IMR-90 (cell line): Measurements from ENCODE around the gene CEP170. TPM values are rescaled to one million over a fixed set of nuclear protein-coding genes. Genes with fewer than 3 reads are reported as not detected.

Source experiments
- ATAC-seq: fragments of 200-7000 bp; cut with Tn5 transposase; 2 replicates; pipeline ENCODE4 v1.9.1; 2020; ENCODE audit warnings: low read depth, mild to moderate bottlenecking, moderate library complexity
- BruUV-seq: library from RNA; stranded (reverse); fragments of 400-500 nt; replicated peaks from 2 replicates; lab custom pipeline; 2021; lab: Mats Ljungman, UMichigan
- CTCF ChIA-PET: fragments of 300-600 bp; formaldehyde crosslinking; extraction: SDS; loops from one replicate; lab custom pipeline; 2021; ENCODE audit warnings: antibody characterized with exemption; lab: Yijun Ruan, JAX
- POLR2A ChIA-PET: fragments of 300-600 bp; sonication (Branson Sonifier 250); formaldehyde crosslinking; loops from one replicate; lab custom pipeline; 2022; ENCODE audit warnings: antibody characterized with exemption; ENCODE audit not compliant: unreplicated experiment; lab: Charles Lee
- DNase-seq: peaks from one replicate; pipeline ENCODE4 v3.0.0; 2013
- H2AFZ ChIP-seq: replicated peaks from 2 replicates; pipeline ENCODE3; 2013; ENCODE audit warnings: low read length, mild to moderate bottlenecking; ENCODE audit not compliant: poor library complexity
- H2AK5ac ChIP-seq: 2 replicates; pipeline ENCODE4 v1.6.1; 2013; ENCODE audit warnings: low read depth, low read length, inconsistent platforms
- H2AK9ac ChIP-seq: replicated peaks from 2 replicates; pipeline ENCODE3; 2013; ENCODE audit warnings: mild to moderate bottlenecking, low read depth, low read length, moderate library complexity; ENCODE audit not compliant: poor library complexity
- H2BK120ac ChIP-seq: 2 replicates; pipeline ENCODE4 v1.6.1; 2013; ENCODE audit warnings: low read depth, low read length, inconsistent platforms
- H2BK15ac ChIP-seq: 3 replicates; pipeline ENCODE4 v1.6.1; 2013; ENCODE audit warnings: low read depth, low read length, inconsistent platforms
- H2BK20ac ChIP-seq: 2 replicates; pipeline ENCODE4 v1.6.1; 2013; ENCODE audit warnings: low read depth, mild to moderate bottlenecking, inconsistent platforms, low read length, moderate library complexity
- H2BK5ac ChIP-seq: 2 replicates; pipeline ENCODE4 v1.6.1; 2013; ENCODE audit warnings: mild to moderate bottlenecking, low read depth, low read length, inconsistent platforms; ENCODE audit not compliant: poor library complexity, severe bottlenecking
- H3K14ac ChIP-seq: replicated peaks from 2 replicates; pipeline ENCODE4 v1.6.1; 2013; ENCODE audit warnings: low read depth, low read length, inconsistent platforms
- H3K18ac ChIP-seq: 2 replicates; pipeline ENCODE4 v1.6.1; 2013; ENCODE audit warnings: low read depth, low read length, control low read depth
- H3K23ac ChIP-seq: 2 replicates; pipeline ENCODE4 v1.6.1; 2013; ENCODE audit warnings: low read depth, low read length, inconsistent platforms
- H3K27ac ChIP-seq: 2 replicates; pipeline ENCODE4 v1.5.1; 2013; ENCODE audit warnings: mild to moderate bottlenecking, control low read depth, low read length; ENCODE audit not compliant: insufficient read depth
- H3K27me3 ChIP-seq: 2 replicates; pipeline ENCODE4 v1.6.1; 2013; ENCODE audit warnings: low read length; ENCODE audit not compliant: control insufficient read depth, insufficient read depth
- H3K36me3 ChIP-seq: 2 replicates; pipeline ENCODE4 v1.6.1; 2013; ENCODE audit warnings: low read length, mixed read lengths; ENCODE audit not compliant: control insufficient read depth, insufficient read depth
- H3K4ac ChIP-seq: 2 replicates; pipeline ENCODE4 v1.6.1; 2013; ENCODE audit warnings: low read depth, low read length, inconsistent platforms
- H3K4me1 ChIP-seq: 2 replicates; pipeline ENCODE4 v1.6.1; 2013; ENCODE audit warnings: low read length, mixed read lengths; ENCODE audit not compliant: control insufficient read depth, insufficient read depth
- H3K4me2 ChIP-seq: 2 replicates; pipeline ENCODE4 v1.6.1; 2013; ENCODE audit warnings: low read depth, mild to moderate bottlenecking, control low read depth, low read length, moderate library complexity
- H3K4me3 ChIP-seq: 2 replicates; pipeline ENCODE4 v1.5.1; 2013; ENCODE audit warnings: low read depth, mild to moderate bottlenecking, control low read depth, low read length, moderate library complexity; ENCODE audit not compliant: insufficient read depth
- H3K56ac ChIP-seq: 2 replicates; pipeline ENCODE4 v1.6.1; 2013; ENCODE audit warnings: low read length, inconsistent platforms; ENCODE audit not compliant: insufficient read depth; ENCODE audit errors: extremely low read depth
- H3K79me1 ChIP-seq, 2 experiments: 2 replicates each; pipeline ENCODE4 v1.6.1; 2013; ENCODE audit warnings: low read length in 2 of 2, inconsistent platforms in 1 of 2, low read depth in 1 of 2
- H3K9ac ChIP-seq: 2 replicates; pipeline ENCODE4 v1.6.1; 2013; ENCODE audit warnings: low read depth, low read length, control low read depth
- H3K9me1 ChIP-seq: 2 replicates; pipeline ENCODE4 v1.6.1; 2013; ENCODE audit warnings: low read length, inconsistent platforms; ENCODE audit not compliant: insufficient read depth
- H3K9me3 ChIP-seq: 2 replicates; pipeline ENCODE4 v1.6.1; 2013; ENCODE audit warnings: low read length; ENCODE audit not compliant: control insufficient read depth, insufficient read depth
- H4K20me1 ChIP-seq: 2 replicates; pipeline ENCODE4 v1.6.1; 2013; ENCODE audit warnings: low read length, inconsistent platforms; ENCODE audit not compliant: insufficient read depth
- H4K5ac ChIP-seq: 2 replicates; pipeline ENCODE4 v1.6.1; 2013; ENCODE audit warnings: mild to moderate bottlenecking, low read depth, low read length, control low read depth
- H4K8ac ChIP-seq, 2 experiments: 2 replicates each; pipeline ENCODE4 v1.6.1; 2013; ENCODE audit warnings: low read depth in 2 of 2, low read length in 2 of 2, control low read depth in 1 of 2, inconsistent platforms in 1 of 2
- H4K91ac ChIP-seq: 2 replicates; pipeline ENCODE4 v1.6.1; 2013; ENCODE audit warnings: low read depth, low read length, inconsistent platforms; ENCODE audit not compliant: insufficient read depth
- BHLHE40 ChIP-seq: fragments of 150-350 bp; IDR thresholded peaks from 2 replicates; pipeline ENCODE4 v1.6.1; 2016; ENCODE audit warnings: mild to moderate bottlenecking, low read depth, low read length
- CEBPB ChIP-seq: IDR thresholded peaks from 2 replicates; pipeline ENCODE4 v1.6.1; 2012; ENCODE audit warnings: low read depth, low read length, improper control_type of control experiment
- CHD1 ChIP-seq: IDR thresholded peaks from 2 replicates; pipeline ENCODE4 v1.6.1; 2012; ENCODE audit warnings: low read depth, low read length, improper control_type of control experiment
- CTCF ChIP-seq: conservative IDR thresholded peaks from 2 replicates; pipeline ENCODE4 v1.5.1; 2012; ENCODE audit warnings: mild to moderate bottlenecking, low read depth, low read length, improper control_type of control experiment
- FOS ChIP-seq: fragments of 150-350 bp; IDR thresholded peaks from 2 replicates; pipeline ENCODE4 v1.6.1; 2016; ENCODE audit warnings: low read depth, low read length
- MAFK ChIP-seq: IDR thresholded peaks from 2 replicates; pipeline ENCODE4 v1.6.1; 2012; ENCODE audit warnings: low read depth, low read length, improper control_type of control experiment
- MAZ ChIP-seq: IDR thresholded peaks from 2 replicates; pipeline ENCODE4 v1.6.1; 2012; ENCODE audit warnings: low read depth, mild to moderate bottlenecking, low read length, improper control_type of control experiment, moderate library complexity, borderline replicate concordance
- MXI1 ChIP-seq: IDR thresholded peaks from 2 replicates; pipeline ENCODE4 v1.6.1; 2012; ENCODE audit warnings: low read depth, mild to moderate bottlenecking, low read length, moderate library complexity, borderline replicate concordance
- NFE2L2 ChIP-seq: fragments of 150-350 bp; IDR thresholded peaks from 2 replicates; pipeline ENCODE4 v1.6.1; 2016; ENCODE audit warnings: low read depth, mild to moderate bottlenecking, low read length
- RAD21 ChIP-seq: IDR thresholded peaks from 2 replicates; pipeline ENCODE4 v1.6.1; 2012; ENCODE audit warnings: low read length, improper control_type of control experiment
- RFX5 ChIP-seq: IDR thresholded peaks from 2 replicates; pipeline ENCODE4 v1.8.0; 2012; ENCODE audit warnings: low read depth, mild to moderate bottlenecking, low read length, moderate library complexity
- SMC3 ChIP-seq: fragments of 150-350 bp; IDR thresholded peaks from 2 replicates; pipeline ENCODE4 v1.6.1; 2016; ENCODE audit warnings: low read depth, mild to moderate bottlenecking, antibody characterized with exemption, low read length, moderate library complexity
- WGBS, 2 experiments: methylation state at CpG; one replicate each; pipeline versions ENCODE4 v1.1.5 to v1.1.7; 2013; ENCODE audit warnings: missing lambda C conversion rate in 2 of 2; ENCODE audit not compliant: insufficient read length in 1 of 2; ENCODE audit errors: extremely low coverage in 2 of 2; 5-methylcytosine and 5-hydroxymethylcytosine counted together
- dilution Hi-C: fragments of 300-500 bp; cut with HindIII; formaldehyde crosslinking; loops from one replicate; pipeline ENCODE4 v1.14.3; 2018; ENCODE audit warnings: low sequenced_read_pairs; ENCODE audit not compliant: unreplicated experiment
- in situ Hi-C: fragments of 300-500 bp; cut with MboI; formaldehyde crosslinking; loops from 3 replicates; pipeline ENCODE4 v1.14.3; 2019; ENCODE audit warnings: low sequenced_read_pairs, inconsistent platforms, mixed read lengths
- intact Hi-C: fragments of 100-400 bp; cut with micrococcal nuclease; formaldehyde crosslinking; loops from 2 replicates; pipeline ENCODE4 v1.10.0; 2022
- polyA plus RNA-seq, 3 experiments: library from polyadenylated mRNA; depleted of rRNA; stranded (reverse); fragments of >200 nt; gene quantifications; 2 replicates each; pipeline ENCODE4 v1.2.3, GENCODE V29; 2012; ENCODE audit warnings: low replicate concordance in 1 of 3
- total RNA-seq: library from RNA; depleted of rRNA; stranded (reverse); fragments of >200 nt; gene quantifications from 2 replicates; pipeline ENCODE4 v1.2.3, GENCODE V29; 2012
- TF ChIP-seq, protein P1 (sequence below): fragments of 150-350 bp; IDR thresholded peaks from 2 replicates; pipeline ENCODE4 v1.6.1; 2016; ENCODE audit warnings: low read depth, mild to moderate bottlenecking, low read length, moderate library complexity, borderline replicate concordance
- TF ChIP-seq, protein P2 (sequence below): fragments of 150-350 bp; IDR thresholded peaks from 2 replicates; pipeline ENCODE4 v1.6.1; 2017; ENCODE audit warnings: mild to moderate bottlenecking, antibody characterized with exemption, low read length, low read depth

Gene CEP170
- total and polyA plus RNA-seq, 2 of the 4 experiments (the other 2 are of a cell fraction), result 65.8 to 151 TPM

DNA sequence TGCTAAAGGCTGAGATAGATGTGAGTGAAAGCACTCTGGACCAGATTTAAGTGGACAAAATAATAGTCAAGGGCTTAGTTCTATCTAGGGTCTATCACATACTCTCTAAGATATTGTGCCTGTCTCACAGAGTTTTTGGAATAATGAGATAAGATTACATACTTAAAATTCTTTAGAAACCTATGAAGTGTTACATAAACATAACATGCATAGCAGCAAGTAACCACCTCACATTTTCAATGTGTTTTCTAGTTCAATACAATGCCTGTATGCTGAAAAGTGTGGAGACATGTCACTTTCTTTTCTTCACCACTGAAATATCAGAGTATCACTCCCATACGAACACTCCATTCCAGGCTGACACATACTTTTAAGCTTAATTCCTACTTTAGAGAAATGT, 16.9 kb upstream of the CEP170 start:
- Histone ChIP-seq H2BK5ac (peak overlapping the region; percentile 87), H3K23ac (no peak overlapping the region), H3K4ac (peak overlapping the region; percentile 56; the same call in 1 of the 2 replicates), H3K14ac (0 out of 2 replicates have a peak overlapping the region, but pooled peaks have one; percentile 12), H3K27me3 (no peaks in the 10 kb centered on the region), H2AFZ (no peak overlapping the region), H3K9me1 (peaks cover 8% of the 10 kb centered on the region), H3K4me2 (peak overlapping the region; percentile 84), H2BK120ac (no peak overlapping the region), H2BK15ac (no peak overlapping the region), H4K5ac (no peak overlapping the region), H3K18ac (no peak overlapping the region), H3K9me3 (no peaks in the 10 kb centered on the region), H3K79me1 (peaks cover 28 to 37% of the 10 kb centered on the region in 2 experiments), H2AK9ac (no peak overlapping the region), H3K4me3 (no peak overlapping the region), H4K91ac (no peak overlapping the region), H3K27ac (peak overlapping the region; percentile 44; the same call in 1 of the 2 replicates), H3K9ac (no peak overlapping the region; the same call in 1 of the 2 replicates), H4K20me1 (no peaks in the 10 kb centered on the region), H2BK20ac (no peak overlapping the region; the same call in 1 of the 2 replicates), H4K8ac (peak overlapping the region in 1 of 2 experiments; percentile 22; a peak in 1 of 4 replicates), H2AK5ac (no peak overlapping the region), H3K4me1 (peaks cover 19% of the 10 kb centered on the region), H3K56ac (no peak overlapping the region), H3K36me3 (peaks cover 11% of the 10 kb centered on the region)
- DNase-seq (no peak), ATAC-seq (peak; percentile 18)
- no peak for TF ChIP-seq MAFK
- TF ChIP-seq NFE2L2, result no peak
- TF ChIP-seq MAZ, result no peak
- no peak for TF ChIP-seq FOS
- no peak for TF ChIP-seq BHLHE40
- no peak for TF ChIP-seq MXI1
- no peak for TF ChIP-seq CEBPB
- no peak for TF ChIP-seq RAD21
- TF ChIP-seq RFX5, result no peak
- no peak for TF ChIP-seq CTCF
- TF ChIP-seq, protein P1, sequence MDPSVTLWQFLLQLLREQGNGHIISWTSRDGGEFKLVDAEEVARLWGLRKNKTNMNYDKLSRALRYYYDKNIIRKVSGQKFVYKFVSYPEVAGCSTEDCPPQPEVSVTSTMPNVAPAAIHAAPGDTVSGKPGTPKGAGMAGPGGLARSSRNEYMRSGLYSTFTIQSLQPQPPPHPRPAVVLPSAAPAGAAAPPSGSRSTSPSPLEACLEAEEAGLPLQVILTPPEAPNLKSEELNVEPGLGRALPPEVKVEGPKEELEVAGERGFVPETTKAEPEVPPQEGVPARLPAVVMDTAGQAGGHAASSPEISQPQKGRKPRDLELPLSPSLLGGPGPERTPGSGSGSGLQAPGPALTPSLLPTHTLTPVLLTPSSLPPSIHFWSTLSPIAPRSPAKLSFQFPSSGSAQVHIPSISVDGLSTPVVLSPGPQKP, result no peak
- no peak for TF ChIP-seq SMC3
- TF ChIP-seq CHD1, result no peak
- TF ChIP-seq, protein P2, sequence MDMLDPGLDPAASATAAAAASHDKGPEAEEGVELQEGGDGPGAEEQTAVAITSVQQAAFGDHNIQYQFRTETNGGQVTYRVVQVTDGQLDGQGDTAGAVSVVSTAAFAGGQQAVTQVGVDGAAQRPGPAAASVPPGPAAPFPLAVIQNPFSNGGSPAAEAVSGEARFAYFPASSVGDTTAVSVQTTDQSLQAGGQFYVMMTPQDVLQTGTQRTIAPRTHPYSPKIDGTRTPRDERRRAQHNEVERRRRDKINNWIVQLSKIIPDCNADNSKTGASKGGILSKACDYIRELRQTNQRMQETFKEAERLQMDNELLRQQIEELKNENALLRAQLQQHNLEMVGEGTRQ, result no peak
- no TSS peak for BruUV-seq
- POLR2A ChIA-PET, result interaction anchor here (0.9 kb wide), 1 partner anchor 16 kb away, joined by 3 read pairs; no protein-coding TSS in a partner anchor
- in situ Hi-C loops, result no loop called here
- intact Hi-C loops, result no loop called here
- CTCF ChIA-PET, result interaction anchor here (0.7 kb wide), 1 partner anchor 670 kb away, joined by 3 read pairs; no protein-coding TSS in a partner anchor
- WGBS, 2 experiments, result no CpG with 5 or more reads among the region's 1 CpG
- dilution Hi-C loops, result no loop called here
